PC-3 (cell line): ENCODE results near the gene RNF26.

ENCODE experiments used
- EZH2 ChIP-seq: fragments of 300-600 bp; sonication (generic); IDR thresholded peaks from one replicate; pipeline ENCODE4 v1.6.1; 2017; ENCODE audit warnings: antibody characterized with exemption, mild to moderate bottlenecking, low read length; ENCODE audit not compliant: unreplicated experiment
- EZH2phosphoT487 ChIP-seq: fragments of 300-600 bp; sonication (generic); IDR thresholded peaks from 2 replicates; pipeline ENCODE4 v1.6.1; 2018; ENCODE audit warnings: mild to moderate bottlenecking, antibody characterized with exemption, low read length, borderline replicate concordance
- TF ChIP-seq, protein P1 (sequence below): fragments of 300-600 bp; sonication (generic); conservative IDR thresholded peaks from 2 replicates; pipeline ENCODE4 v1.5.1; 2017; ENCODE audit warnings: antibody characterized with exemption, low read depth, mild to moderate bottlenecking, low read length

DNA sequence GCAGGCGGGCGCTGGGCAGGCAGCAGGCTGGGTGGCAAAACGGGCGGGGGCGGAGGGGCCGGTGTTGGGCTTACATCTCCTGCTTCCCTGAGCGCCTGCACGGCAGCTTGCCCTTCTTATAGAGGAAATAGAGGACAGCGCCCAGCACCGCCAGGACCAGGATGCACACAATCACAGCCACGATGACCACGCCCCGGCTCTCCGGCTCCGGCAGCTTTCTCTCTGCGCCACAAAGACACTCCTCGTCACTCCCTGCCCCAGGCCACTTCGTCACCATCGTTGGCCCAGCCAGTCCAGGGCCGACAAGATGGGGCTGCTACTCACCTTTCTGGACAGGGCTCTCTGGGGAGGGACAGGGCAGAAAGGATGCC, 23.7 kb upstream of the RNF26 start:
- TF ChIP-seq, protein P1, sequence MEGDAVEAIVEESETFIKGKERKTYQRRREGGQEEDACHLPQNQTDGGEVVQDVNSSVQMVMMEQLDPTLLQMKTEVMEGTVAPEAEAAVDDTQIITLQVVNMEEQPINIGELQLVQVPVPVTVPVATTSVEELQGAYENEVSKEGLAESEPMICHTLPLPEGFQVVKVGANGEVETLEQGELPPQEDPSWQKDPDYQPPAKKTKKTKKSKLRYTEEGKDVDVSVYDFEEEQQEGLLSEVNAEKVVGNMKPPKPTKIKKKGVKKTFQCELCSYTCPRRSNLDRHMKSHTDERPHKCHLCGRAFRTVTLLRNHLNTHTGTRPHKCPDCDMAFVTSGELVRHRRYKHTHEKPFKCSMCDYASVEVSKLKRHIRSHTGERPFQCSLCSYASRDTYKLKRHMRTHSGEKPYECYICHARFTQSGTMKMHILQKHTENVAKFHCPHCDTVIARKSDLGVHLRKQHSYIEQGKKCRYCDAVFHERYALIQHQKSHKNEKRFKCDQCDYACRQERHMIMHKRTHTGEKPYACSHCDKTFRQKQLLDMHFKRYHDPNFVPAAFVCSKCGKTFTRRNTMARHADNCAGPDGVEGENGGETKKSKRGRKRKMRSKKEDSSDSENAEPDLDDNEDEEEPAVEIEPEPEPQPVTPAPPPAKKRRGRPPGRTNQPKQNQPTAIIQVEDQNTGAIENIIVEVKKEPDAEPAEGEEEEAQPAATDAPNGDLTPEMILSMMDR, result no peak
- TF ChIP-seq EZH2, result no peak
- no peak for TF ChIP-seq EZH2phosphoT487
